WTC11 (cell line): Measurements from ENCODE around the gene CPD. TPM values are rescaled to one million over a fixed set of nuclear protein-coding genes. Genes with fewer than 3 reads are reported as not detected.
A peak's percentile ranks its signal among the peaks of the same experiment; 100 is the strongest.

Experiments used
- AR ChIP-seq: fragments of 250-450 bp; sonication (Bioruptor Pico); IDR thresholded peaks from 2 replicates; pipeline ENCODE4 v1.9.0; 2021; ENCODE audit warnings: mild to moderate bottlenecking
- ATF1 ChIP-seq: sonication (generic); formaldehyde crosslinking; IDR thresholded peaks from 2 replicates; pipeline ENCODE4 v1.8.1; 2023; ENCODE audit warnings: mild to moderate bottlenecking, moderate library complexity, missing genetic modification reagents
- ATF2 ChIP-seq: sonication (generic); formaldehyde crosslinking; IDR thresholded peaks from 2 replicates; pipeline ENCODE4 v1.8.1; 2022; ENCODE audit warnings: low read depth, missing genetic modification reagents, borderline replicate concordance
- CBFB ChIP-seq: sonication (generic); formaldehyde crosslinking; IDR thresholded peaks from 2 replicates; pipeline ENCODE4 v1.8.1; 2022; ENCODE audit warnings: mild to moderate bottlenecking, low read depth, missing genetic modification reagents
- CREB1 ChIP-seq: sonication (generic); formaldehyde crosslinking; IDR thresholded peaks from 2 replicates; pipeline ENCODE4 v1.8.0; 2023; ENCODE audit warnings: mild to moderate bottlenecking, missing genetic modification reagents
- FOXP1 ChIP-seq: sonication (generic); formaldehyde crosslinking; IDR thresholded peaks from 2 replicates; pipeline ENCODE4 v1.8.0; 2022; ENCODE audit warnings: missing genetic modification reagents, mild to moderate bottlenecking, moderate library complexity, borderline replicate concordance
- HMGA2 ChIP-seq: fragments of 250-450 bp; sonication (Bioruptor Pico); IDR thresholded peaks from 2 replicates; pipeline ENCODE4 v1.4.0; 2021; ENCODE audit warnings: mild to moderate bottlenecking, moderate library complexity
- KAT7 ChIP-seq: sonication (generic); formaldehyde crosslinking; IDR thresholded peaks from 2 replicates; pipeline ENCODE4 v1.8.1; 2023; ENCODE audit warnings: missing genetic modification reagents, mild to moderate bottlenecking, borderline replicate concordance
- MAX ChIP-seq: sonication (generic); formaldehyde crosslinking; IDR thresholded peaks from 2 replicates; pipeline ENCODE4 v1.8.0; 2022; ENCODE audit warnings: mild to moderate bottlenecking, missing genetic modification reagents
- MXD4 ChIP-seq: fragments of 250-450 bp; sonication (Bioruptor Pico); IDR thresholded peaks from 2 replicates; pipeline ENCODE4 v1.8.0; 2021; ENCODE audit warnings: mild to moderate bottlenecking, moderate library complexity, borderline replicate concordance
- MYBL2 ChIP-seq: sonication (generic); formaldehyde crosslinking; IDR thresholded peaks from 2 replicates; pipeline ENCODE4 v1.8.1; 2023; ENCODE audit warnings: mild to moderate bottlenecking, moderate library complexity, missing genetic modification reagents
- OVOL2 ChIP-seq: fragments of 250-450 bp; sonication (Bioruptor Pico); IDR thresholded peaks from 2 replicates; pipeline ENCODE4 v1.9.0; 2021; ENCODE audit warnings: mild to moderate bottlenecking, borderline replicate concordance
- SP1 ChIP-seq: sonication (generic); formaldehyde crosslinking; conservative IDR thresholded peaks from 2 replicates; pipeline ENCODE4 v1.8.1; 2022; ENCODE audit warnings: missing genetic modification reagents
- ZBTB21 ChIP-seq: sonication (generic); formaldehyde crosslinking; IDR thresholded peaks from 2 replicates; pipeline ENCODE4 v1.8.1; 2023; ENCODE audit warnings: mild to moderate bottlenecking, missing genetic modification reagents, borderline replicate concordance
- ZMAT4 ChIP-seq: fragments of 250-450 bp; sonication (Bioruptor Pico); IDR thresholded peaks from 2 replicates; pipeline ENCODE4 v1.9.0; 2021; ENCODE audit warnings: mild to moderate bottlenecking
- ZNF219 ChIP-seq: sonication (generic); formaldehyde crosslinking; IDR thresholded peaks from 2 replicates; pipeline ENCODE4 v1.8.0; 2023; ENCODE audit warnings: missing genetic modification reagents, mild to moderate bottlenecking, borderline replicate concordance
- ZNF232 ChIP-seq: sonication (generic); formaldehyde crosslinking; IDR thresholded peaks from 2 replicates; pipeline ENCODE4 v1.8.0; 2022; ENCODE audit warnings: mild to moderate bottlenecking, missing genetic modification reagents
- ZNF317 ChIP-seq: sonication (generic); formaldehyde crosslinking; IDR thresholded peaks from 2 replicates; pipeline ENCODE4 v1.8.1; 2023; ENCODE audit warnings: low read depth, mild to moderate bottlenecking, moderate library complexity, missing genetic modification reagents, borderline replicate concordance
- ZNF423 ChIP-seq: fragments of 250-450 bp; sonication (Bioruptor Pico); IDR thresholded peaks from 2 replicates; pipeline ENCODE4 v2.1.2; 2022; ENCODE audit warnings: mild to moderate bottlenecking, moderate library complexity
- total RNA-seq: library from RNA; stranded (reverse); gene quantifications from 3 replicates; pipeline ENCODE4 v1.2.3, GENCODE V29; 2021
- TF ChIP-seq, protein P1 (sequence below): fragments of 250-450 bp; sonication (Bioruptor Pico); IDR thresholded peaks from 2 replicates; pipeline ENCODE4 v1.9.0; 2021; ENCODE audit warnings: mild to moderate bottlenecking, borderline replicate concordance
- TF ChIP-seq, protein P2 (sequence below): sonication (generic); formaldehyde crosslinking; IDR thresholded peaks from 2 replicates; pipeline ENCODE4 v1.8.1; 2023; ENCODE audit warnings: mild to moderate bottlenecking, missing genetic modification reagents
- TF ChIP-seq, protein P3 (sequence below): sonication (generic); formaldehyde crosslinking; IDR thresholded peaks from 2 replicates; pipeline ENCODE4 v1.8.0; 2022; ENCODE audit warnings: mild to moderate bottlenecking, missing genetic modification reagents
- TF ChIP-seq, protein P4 (sequence below): sonication (generic); formaldehyde crosslinking; IDR thresholded peaks from 2 replicates; pipeline ENCODE4 v1.8.0; 2022; ENCODE audit warnings: mild to moderate bottlenecking, missing genetic modification reagents
- TF ChIP-seq, protein P5 (sequence below): sonication (generic); formaldehyde crosslinking; IDR thresholded peaks from 2 replicates; pipeline ENCODE4 v1.8.1; 2023; ENCODE audit warnings: mild to moderate bottlenecking, missing genetic modification reagents, moderate library complexity

The CPD gene
- total RNA-seq, 1 experiment from 2014 or later = 36.1 TPM

DNA sequence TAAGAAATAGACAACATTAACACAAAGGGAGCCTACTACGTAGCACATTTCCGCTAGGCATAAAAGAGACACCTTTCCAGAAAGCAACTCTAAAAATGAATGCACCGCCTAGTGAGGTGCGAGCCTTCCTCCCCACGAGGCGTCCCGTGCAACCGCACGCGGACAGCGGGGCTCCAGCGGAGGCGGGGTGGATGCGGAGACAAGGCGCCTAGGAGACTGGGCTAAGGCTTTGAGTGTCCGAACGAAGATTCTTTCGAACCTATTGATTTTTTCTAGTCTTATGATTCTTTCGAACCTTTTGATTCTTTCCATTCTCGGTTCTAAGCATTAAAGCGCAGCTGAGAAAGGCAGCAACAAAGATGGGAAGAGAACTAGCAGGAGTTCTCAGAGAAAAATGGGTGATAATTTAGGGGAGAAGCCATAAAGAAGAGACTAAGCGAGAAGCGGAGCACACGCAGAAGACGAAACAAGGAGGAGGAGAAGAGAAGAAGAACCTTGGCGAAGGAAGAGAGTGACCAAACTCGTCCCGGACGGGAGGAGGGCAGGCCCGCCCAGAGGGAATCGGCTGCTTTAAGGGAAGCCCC, 394 bp upstream of the CPD start (continued):
- TF ChIP-seq, protein P1, sequence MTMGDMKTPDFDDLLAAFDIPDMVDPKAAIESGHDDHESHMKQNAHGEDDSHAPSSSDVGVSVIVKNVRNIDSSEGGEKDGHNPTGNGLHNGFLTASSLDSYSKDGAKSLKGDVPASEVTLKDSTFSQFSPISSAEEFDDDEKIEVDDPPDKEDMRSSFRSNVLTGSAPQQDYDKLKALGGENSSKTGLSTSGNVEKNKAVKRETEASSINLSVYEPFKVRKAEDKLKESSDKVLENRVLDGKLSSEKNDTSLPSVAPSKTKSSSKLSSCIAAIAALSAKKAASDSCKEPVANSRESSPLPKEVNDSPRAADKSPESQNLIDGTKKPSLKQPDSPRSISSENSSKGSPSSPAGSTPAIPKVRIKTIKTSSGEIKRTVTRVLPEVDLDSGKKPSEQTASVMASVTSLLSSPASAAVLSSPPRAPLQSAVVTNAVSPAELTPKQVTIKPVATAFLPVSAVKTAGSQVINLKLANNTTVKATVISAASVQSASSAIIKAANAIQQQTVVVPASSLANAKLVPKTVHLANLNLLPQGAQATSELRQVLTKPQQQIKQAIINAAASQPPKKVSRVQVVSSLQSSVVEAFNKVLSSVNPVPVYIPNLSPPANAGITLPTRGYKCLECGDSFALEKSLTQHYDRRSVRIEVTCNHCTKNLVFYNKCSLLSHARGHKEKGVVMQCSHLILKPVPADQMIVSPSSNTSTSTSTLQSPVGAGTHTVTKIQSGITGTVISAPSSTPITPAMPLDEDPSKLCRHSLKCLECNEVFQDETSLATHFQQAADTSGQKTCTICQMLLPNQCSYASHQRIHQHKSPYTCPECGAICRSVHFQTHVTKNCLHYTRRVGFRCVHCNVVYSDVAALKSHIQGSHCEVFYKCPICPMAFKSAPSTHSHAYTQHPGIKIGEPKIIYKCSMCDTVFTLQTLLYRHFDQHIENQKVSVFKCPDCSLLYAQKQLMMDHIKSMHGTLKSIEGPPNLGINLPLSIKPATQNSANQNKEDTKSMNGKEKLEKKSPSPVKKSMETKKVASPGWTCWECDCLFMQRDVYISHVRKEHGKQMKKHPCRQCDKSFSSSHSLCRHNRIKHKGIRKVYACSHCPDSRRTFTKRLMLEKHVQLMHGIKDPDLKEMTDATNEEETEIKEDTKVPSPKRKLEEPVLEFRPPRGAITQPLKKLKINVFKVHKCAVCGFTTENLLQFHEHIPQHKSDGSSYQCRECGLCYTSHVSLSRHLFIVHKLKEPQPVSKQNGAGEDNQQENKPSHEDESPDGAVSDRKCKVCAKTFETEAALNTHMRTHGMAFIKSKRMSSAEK (CRISPR knock-in tag) = no peak
- TF ChIP-seq ZNF232 (CRISPR knock-in tag) = peak; percentile 37; the same call in 1 of the 2 replicates
- TF ChIP-seq MXD4 (CRISPR knock-in tag) = no peak
- peak; percentile 84 for TF ChIP-seq FOXP1 (CRISPR knock-in tag)
- TF ChIP-seq, protein P2, sequence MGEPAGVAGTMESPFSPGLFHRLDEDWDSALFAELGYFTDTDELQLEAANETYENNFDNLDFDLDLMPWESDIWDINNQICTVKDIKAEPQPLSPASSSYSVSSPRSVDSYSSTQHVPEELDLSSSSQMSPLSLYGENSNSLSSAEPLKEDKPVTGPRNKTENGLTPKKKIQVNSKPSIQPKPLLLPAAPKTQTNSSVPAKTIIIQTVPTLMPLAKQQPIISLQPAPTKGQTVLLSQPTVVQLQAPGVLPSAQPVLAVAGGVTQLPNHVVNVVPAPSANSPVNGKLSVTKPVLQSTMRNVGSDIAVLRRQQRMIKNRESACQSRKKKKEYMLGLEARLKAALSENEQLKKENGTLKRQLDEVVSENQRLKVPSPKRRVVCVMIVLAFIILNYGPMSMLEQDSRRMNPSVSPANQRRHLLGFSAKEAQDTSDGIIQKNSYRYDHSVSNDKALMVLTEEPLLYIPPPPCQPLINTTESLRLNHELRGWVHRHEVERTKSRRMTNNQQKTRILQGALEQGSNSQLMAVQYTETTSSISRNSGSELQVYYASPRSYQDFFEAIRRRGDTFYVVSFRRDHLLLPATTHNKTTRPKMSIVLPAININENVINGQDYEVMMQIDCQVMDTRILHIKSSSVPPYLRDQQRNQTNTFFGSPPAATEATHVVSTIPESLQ (CRISPR knock-in tag) = no peak
- no peak; the same call in 1 of the 2 replicates for TF ChIP-seq ZNF219 (CRISPR knock-in tag)
- TF ChIP-seq ZNF317 (CRISPR knock-in tag) = no peak
- 0 out of 2 replicates have a peak, but pooled peaks have one; percentile 33 for TF ChIP-seq MYBL2 (CRISPR knock-in tag)
- no peak for TF ChIP-seq ZBTB21
- no peak for TF ChIP-seq HMGA2 (CRISPR knock-in tag)
- TF ChIP-seq KAT7 (CRISPR knock-in tag) = no peak
- TF ChIP-seq, protein P3, sequence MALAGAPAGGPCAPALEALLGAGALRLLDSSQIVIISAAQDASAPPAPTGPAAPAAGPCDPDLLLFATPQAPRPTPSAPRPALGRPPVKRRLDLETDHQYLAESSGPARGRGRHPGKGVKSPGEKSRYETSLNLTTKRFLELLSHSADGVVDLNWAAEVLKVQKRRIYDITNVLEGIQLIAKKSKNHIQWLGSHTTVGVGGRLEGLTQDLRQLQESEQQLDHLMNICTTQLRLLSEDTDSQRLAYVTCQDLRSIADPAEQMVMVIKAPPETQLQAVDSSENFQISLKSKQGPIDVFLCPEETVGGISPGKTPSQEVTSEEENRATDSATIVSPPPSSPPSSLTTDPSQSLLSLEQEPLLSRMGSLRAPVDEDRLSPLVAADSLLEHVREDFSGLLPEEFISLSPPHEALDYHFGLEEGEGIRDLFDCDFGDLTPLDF = no peak
- TF ChIP-seq ATF2 = peak; percentile 76; the same call in 1 of the 2 replicates
- peak; percentile 92 for TF ChIP-seq MAX (CRISPR knock-in tag)
- TF ChIP-seq ATF1 (CRISPR knock-in tag) = no peak
- TF ChIP-seq SP1 (CRISPR knock-in tag) = 0 out of 2 replicates have a peak, but pooled peaks have one; percentile 93
- no peak for TF ChIP-seq ZNF423 (CRISPR knock-in tag)
- TF ChIP-seq CREB1 (CRISPR knock-in tag) = 0 out of 2 replicates have a peak, but pooled peaks have one; percentile 51
- TF ChIP-seq ZMAT4 = no peak
- no peak for TF ChIP-seq AR
- TF ChIP-seq OVOL2 (CRISPR knock-in tag) = no peak
- TF ChIP-seq, protein P4, sequence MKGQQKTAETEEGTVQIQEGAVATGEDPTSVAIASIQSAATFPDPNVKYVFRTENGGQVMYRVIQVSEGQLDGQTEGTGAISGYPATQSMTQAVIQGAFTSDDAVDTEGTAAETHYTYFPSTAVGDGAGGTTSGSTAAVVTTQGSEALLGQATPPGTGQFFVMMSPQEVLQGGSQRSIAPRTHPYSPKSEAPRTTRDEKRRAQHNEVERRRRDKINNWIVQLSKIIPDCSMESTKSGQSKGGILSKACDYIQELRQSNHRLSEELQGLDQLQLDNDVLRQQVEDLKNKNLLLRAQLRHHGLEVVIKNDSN (CRISPR knock-in tag) = peak; percentile 45; the same call in 1 of the 2 replicates
- TF ChIP-seq CBFB (CRISPR knock-in tag) = no peak
- TF ChIP-seq, protein P5, sequence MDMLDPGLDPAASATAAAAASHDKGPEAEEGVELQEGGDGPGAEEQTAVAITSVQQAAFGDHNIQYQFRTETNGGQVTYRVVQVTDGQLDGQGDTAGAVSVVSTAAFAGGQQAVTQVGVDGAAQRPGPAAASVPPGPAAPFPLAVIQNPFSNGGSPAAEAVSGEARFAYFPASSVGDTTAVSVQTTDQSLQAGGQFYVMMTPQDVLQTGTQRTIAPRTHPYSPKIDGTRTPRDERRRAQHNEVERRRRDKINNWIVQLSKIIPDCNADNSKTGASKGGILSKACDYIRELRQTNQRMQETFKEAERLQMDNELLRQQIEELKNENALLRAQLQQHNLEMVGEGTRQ (CRISPR knock-in tag) = no peak
